OCI-LY1 (cell line): ENCODE results near the gene SSTR1.

Experiments
- H2AFZ ChIP-seq: fragments of 200-600 bp; sonication (generic), shearing (Covaris generic); 2 replicates; pipeline ENCODE4 v1.6.0; 2014; ENCODE audit warnings: antibody characterized with exemption, mild to moderate bottlenecking, low read length
- H3F3A ChIP-seq: fragments of 200-600 bp; sonication (generic), shearing (Covaris generic); 2 replicates; pipeline ENCODE4 v1.6.0; 2014; ENCODE audit warnings: mild to moderate bottlenecking, antibody characterized with exemption, low read length, moderate library complexity; ENCODE audit not compliant: insufficient read depth
- H3K27ac ChIP-seq: fragments of 200-600 bp; sonication (generic); 2 replicates; pipeline ENCODE4 v1.5.1; 2014; ENCODE audit warnings: low read length, mixed run types, mild to moderate bottlenecking, low read depth; ENCODE audit not compliant: poor library complexity, severe bottlenecking
- H3K27me3 ChIP-seq: fragments of 200-600 bp; sonication (generic); 2 replicates; pipeline ENCODE4 v1.6.0; 2014; ENCODE audit warnings: antibody characterized with exemption, mild to moderate bottlenecking, low read length, moderate library complexity; ENCODE audit not compliant: insufficient read depth
- H3K36me3 ChIP-seq: fragments of 200-600 bp; sonication (generic); 2 replicates; pipeline ENCODE4 v1.6.1; 2014; ENCODE audit warnings: mild to moderate bottlenecking, antibody characterized with exemption, low read length, moderate library complexity, mixed read lengths; ENCODE audit not compliant: insufficient read depth
- H3K4me1 ChIP-seq: fragments of 200-600 bp; sonication (generic); 2 replicates; pipeline ENCODE4 v1.5.1; 2014; ENCODE audit warnings: mild to moderate bottlenecking, low read length, moderate library complexity; ENCODE audit not compliant: insufficient read depth, severe bottlenecking
- H3K4me2 ChIP-seq: fragments of 200-600 bp; sonication (generic), shearing (Covaris generic); 2 replicates; pipeline ENCODE4 v1.6.1; 2014; ENCODE audit warnings: low read length
- H3K4me3 ChIP-seq: fragments of 200-600 bp; sonication (generic); 2 replicates; pipeline ENCODE4 v1.5.1; 2014; ENCODE audit warnings: low read length, low read depth, mild to moderate bottlenecking, mixed read lengths; ENCODE audit not compliant: poor library complexity, severe bottlenecking
- H3K79me2 ChIP-seq: fragments of 200-600 bp; shearing (Covaris generic); 2 replicates; pipeline ENCODE4 v1.6.1; 2016; ENCODE audit warnings: mixed run types, low read length, mixed read lengths; ENCODE audit not compliant: insufficient read depth
- H3K9ac ChIP-seq: fragments of 200-600 bp; sonication (generic), shearing (Covaris generic); 2 replicates; pipeline ENCODE4 v1.6.1; 2014; ENCODE audit warnings: mild to moderate bottlenecking, low read length, mixed read lengths
- H3K9me2 ChIP-seq: fragments of 200-600 bp; sonication (generic), shearing (Covaris generic); 2 replicates; pipeline ENCODE4 v1.6.1; 2014; ENCODE audit warnings: low read depth, mild to moderate bottlenecking, low read length, mixed read lengths
- H3K9me3 ChIP-seq: fragments of 200-600 bp; shearing (Covaris generic); 2 replicates; pipeline ENCODE4 v1.6.1; 2014; ENCODE audit warnings: low read length, mixed read lengths
- H4K20me1 ChIP-seq: fragments of 200-600 bp; sonication (generic), shearing (Covaris generic); 2 replicates; pipeline ENCODE4 v1.6.0; 2016; ENCODE audit warnings: mild to moderate bottlenecking, low read length; ENCODE audit not compliant: insufficient read depth
- CTCF ChIP-seq: fragments of 200-600 bp; sonication (generic), shearing (Covaris generic); IDR thresholded peaks from 2 replicates; pipeline ENCODE4 v1.5.1; 2017; ENCODE audit warnings: mild to moderate bottlenecking, antibody characterized with exemption, low read length, moderate library complexity, mixed read lengths
- EZH2 ChIP-seq: fragments of 200-600 bp; sonication (generic), shearing (Covaris generic); IDR thresholded peaks from 2 replicates; pipeline ENCODE4 v1.8.0; 2017; ENCODE audit warnings: borderline replicate concordance, mixed run types, mild to moderate bottlenecking, antibody characterized with exemption, low read length, moderate library complexity, mixed read lengths

Gene SSTR1

GRCh38 chr14:38255408-38255672 is 47.6 kb downstream of the SSTR1 start:
- no peak overlapping the region for H3K4me2 ChIP-seq
- TF ChIP-seq EZH2, result no peak
- no peak for TF ChIP-seq CTCF
- H3K9me2 ChIP-seq, result no peaks in the 10 kb centered on the region
- H3F3A ChIP-seq, result no peaks in the 10 kb centered on the region
- no peaks in the 10 kb centered on the region; the same call in 1 of the 2 replicates for H3K36me3 ChIP-seq
- H3K27ac ChIP-seq, result no peak overlapping the region
- no peaks in the 10 kb centered on the region for H3K79me2 ChIP-seq
- H3K9ac ChIP-seq, result no peak overlapping the region
- peaks cover 12% of the 10 kb centered on the region for H3K4me1 ChIP-seq
- H2AFZ ChIP-seq, result no peak overlapping the region
- H3K27me3 ChIP-seq, result no peaks in the 10 kb centered on the region
- H3K9me3 ChIP-seq, result peaks cover 3% of the 10 kb centered on the region; the same call in 1 of the 2 replicates
- no peak overlapping the region for H3K4me3 ChIP-seq
- no peaks in the 10 kb centered on the region for H4K20me1 ChIP-seq

- no peak within 1 kb of the TSS for H3K27ac ChIP-seq
- no peaks in the 10 kb centered on the region; the same call in 1 of the 2 replicates for H3K36me3 ChIP-seq
- no peak within 1 kb of the TSS for H3K9ac ChIP-seq
- no peak within 1 kb of the TSS for H3K4me3 ChIP-seq
- H3K9me3 ChIP-seq, result peaks cover 3% of the 10 kb centered on the region; the same call in 1 of the 2 replicates
- H4K20me1 ChIP-seq, result no peaks in the 10 kb centered on the region
- no peaks in the 10 kb centered on the region for H3F3A ChIP-seq
- no peak within 1 kb of the TSS for H2AFZ ChIP-seq
- peaks cover 6% of the 10 kb centered on the region for H3K4me1 ChIP-seq
- no peaks in the 10 kb centered on the region for H3K27me3 ChIP-seq
- H3K4me2 ChIP-seq, result no peak within 1 kb of the TSS
- no peaks in the 10 kb centered on the region for H3K79me2 ChIP-seq
- TF ChIP-seq CTCF, result no peak
- H3K9me2 ChIP-seq, result no peaks in the 10 kb centered on the region
Observed at GRCh38 chr14:38255673-38256532, 48.2 kb downstream of the SSTR1 start, which contains the start of gene CLEC14A. TSS of gene CLEC14A (minus strand) at chr14:38256093. CDS start at chr14:38256022, 71 bp downstream.

- Histone ChIP-seq H3K9me3 (peaks cover 3% of the 10 kb centered on the region; the same call in 1 of the 2 replicates), H3K4me1 (peaks cover 6% of the 10 kb centered on the region), H3K4me3 (no peak overlapping the region), H3K9ac (no peak overlapping the region), H3K79me2 (no peaks in the 10 kb centered on the region), H3K27ac (no peak overlapping the region), H3K27me3 (no peaks in the 10 kb centered on the region), H3K36me3 (no peaks in the 10 kb centered on the region; the same call in 1 of the 2 replicates), H4K20me1 (no peaks in the 10 kb centered on the region), H3K9me2 (no peaks in the 10 kb centered on the region), H2AFZ (no peak overlapping the region), H3F3A (no peaks in the 10 kb centered on the region), H3K4me2 (no peak overlapping the region)
- no peak for TF ChIP-seq CTCF
- no peak for TF ChIP-seq EZH2
Observed at GRCh38 chr14:38256533-38256840, 48.8 kb downstream of the SSTR1 start.
